Fibroblast of villous mesenchyme (primary cell): ENCODE data around the gene HECTD1. TPM values are rescaled to one million over a fixed set of nuclear protein-coding genes. Genes with fewer than 3 reads are reported as not detected.
A peak's percentile ranks its signal among the peaks of the same experiment; 100 is the strongest.
"Not testable (repeated sequence)": the region's sequence is repeated elsewhere in the genome, so short reads cannot be mapped to it uniquely, and the experiment has no call there.

Experiments used
- DNase-seq: peaks from one replicate; pipeline ENCODE4 v3.0.0-alpha.2; 2010; ENCODE audit warnings: low read depth
- H3K4me3 ChIP-seq: 2 replicates; pipeline ENCODE4 v1.5.1; 2011; ENCODE audit warnings: low read depth, mild to moderate bottlenecking, low read length
- CTCF ChIP-seq: IDR thresholded peaks from 2 replicates; pipeline ENCODE4 v1.5.1; 2012; ENCODE audit warnings: low read depth, mild to moderate bottlenecking, low read length; ENCODE audit not compliant: insufficient read depth
- total RNA-seq: library from RNA; depleted of rRNA; stranded (reverse); fragments of >200 nt; gene quantifications from 2 replicates; pipeline ENCODE4 v1.2.3, GENCODE V29; 2012

The HECTD1 gene
- total RNA-seq, 1 donor = 283 TPM

GRCh38 chr14:31060253-31060875 lies 147.2 kb downstream of the HECTD1 start:
- no peak for TF ChIP-seq CTCF
- H3K4me3 ChIP-seq = no peak overlapping the region
- no peak for DNase-seq

- DNase-seq = peak; percentile 98
- H3K4me3 ChIP-seq = no peak overlapping the region
- no peak for TF ChIP-seq CTCF
Measured at GRCh38 chr14:31059152-31059924, 148.3 kb downstream of the HECTD1 start.

- H3K4me3 ChIP-seq = no peak overlapping the region
- no peak for DNase-seq
Measured at GRCh38 chr14:31057701-31058364, 149.8 kb downstream of the HECTD1 start.

GRCh38 chr14:31057035-31057434 lies 150.6 kb downstream of the HECTD1 start:
- DNase-seq = no peak
- no peak overlapping the region for H3K4me3 ChIP-seq
- no peak for TF ChIP-seq CTCF

More at GRCh38 chr14:31057701-31058364, 149.8 kb downstream of the HECTD1 start:
- TF ChIP-seq CTCF = no peak

GRCh38 chr14:31052905-31053586 lies 154.5 kb downstream of the HECTD1 start:
- DNase-seq = peak; percentile 40
- not testable (repeated sequence) for H3K4me3 ChIP-seq

GRCh38 chr14:31051511-31051910 lies 156.1 kb downstream of the HECTD1 start:
- H3K4me3 ChIP-seq = no peak overlapping the region
- no peak for DNase-seq

More at GRCh38 chr14:31051511-31051910, 156.1 kb downstream of the HECTD1 start:
- TF ChIP-seq CTCF = no peak
